NCI-H1930 (cell line): ENCODE measurements around the gene TRMT6.
A peak's percentile ranks its signal among the peaks of the same experiment; 100 is the strongest.

ENCODE experiments used
- DNase-seq, 2 experiments: peaks; one replicate each; lab custom pipeline; 2025; lab: John Stamatoyannopoulos, UW

TRMT6 gene, protein sequence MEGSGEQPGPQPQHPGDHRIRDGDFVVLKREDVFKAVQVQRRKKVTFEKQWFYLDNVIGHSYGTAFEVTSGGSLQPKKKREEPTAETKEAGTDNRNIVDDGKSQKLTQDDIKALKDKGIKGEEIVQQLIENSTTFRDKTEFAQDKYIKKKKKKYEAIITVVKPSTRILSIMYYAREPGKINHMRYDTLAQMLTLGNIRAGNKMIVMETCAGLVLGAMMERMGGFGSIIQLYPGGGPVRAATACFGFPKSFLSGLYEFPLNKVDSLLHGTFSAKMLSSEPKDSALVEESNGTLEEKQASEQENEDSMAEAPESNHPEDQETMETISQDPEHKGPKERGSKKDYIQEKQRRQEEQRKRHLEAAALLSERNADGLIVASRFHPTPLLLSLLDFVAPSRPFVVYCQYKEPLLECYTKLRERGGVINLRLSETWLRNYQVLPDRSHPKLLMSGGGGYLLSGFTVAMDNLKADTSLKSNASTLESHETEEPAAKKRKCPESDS

DNA sequence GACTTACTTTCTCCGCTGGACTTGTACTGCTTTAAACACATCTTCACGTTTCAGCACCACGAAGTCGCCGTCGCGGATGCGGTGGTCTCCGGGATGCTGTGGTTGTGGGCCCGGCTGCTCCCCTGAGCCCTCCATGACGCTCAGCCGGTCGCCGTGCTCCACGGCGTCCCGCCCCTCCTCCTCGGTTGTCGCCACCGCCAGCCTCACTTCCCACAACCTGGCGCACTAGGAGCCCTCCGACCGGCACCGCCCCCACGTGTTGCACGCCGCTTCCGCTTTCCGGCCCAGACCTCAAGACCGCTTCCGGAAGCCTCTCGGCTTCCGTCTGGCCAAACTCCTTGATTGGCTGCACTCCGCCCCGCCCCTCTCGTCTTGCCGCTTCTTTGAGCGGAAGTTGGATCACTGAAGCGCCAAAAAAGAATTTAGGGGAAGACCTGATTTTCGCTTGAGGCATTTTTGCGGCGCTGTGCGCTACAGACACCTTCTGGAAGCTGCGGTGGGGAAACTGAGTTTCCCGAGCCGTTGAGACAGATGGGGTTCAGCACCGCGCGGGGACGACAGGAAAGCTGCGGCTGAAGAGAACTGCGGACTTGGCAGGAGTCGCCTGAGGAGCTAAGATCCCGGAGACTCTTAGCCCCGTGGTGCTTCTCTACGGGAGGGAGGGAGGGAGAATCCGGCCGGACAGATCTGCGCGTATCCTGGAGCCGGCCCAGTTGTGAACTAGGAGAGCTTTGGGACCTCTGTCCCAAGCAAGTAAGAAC lies at the start of gene TRMT6, which contains the start of gene MCM8:
Gene TRMT6 (minus strand): TSS at position 263 of the 761 bp plus-strand sequence. CDS start 128 bp downstream, at position 135.
Gene MCM8 (plus strand): TSS at position 382 of the 761 bp plus-strand sequence. CDS start 1,364 bp downstream, outside the sequence.
- DNase-seq = peak; percentile 95

DNA sequence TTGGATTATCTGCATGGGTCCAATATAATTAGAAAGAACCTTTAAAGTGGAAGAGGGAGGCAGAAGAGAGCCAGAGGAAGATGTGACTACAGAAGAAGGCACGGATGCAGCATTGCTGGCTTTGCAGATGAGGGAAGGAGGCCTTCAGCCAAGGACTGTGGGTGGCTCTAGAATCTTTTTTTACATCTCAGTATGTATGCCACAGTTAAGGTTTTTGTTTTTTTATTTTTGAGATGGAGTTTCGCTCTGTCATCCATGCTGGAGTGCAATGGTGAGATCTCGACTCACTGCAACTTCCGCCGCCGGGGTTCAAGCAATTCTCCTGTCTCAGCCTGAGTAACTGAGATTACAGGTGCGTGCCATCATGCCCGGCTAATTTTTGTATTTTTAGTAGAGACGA lies 49.5 kb upstream of the TRMT6 start:
- DNase-seq = no peak

DNA sequence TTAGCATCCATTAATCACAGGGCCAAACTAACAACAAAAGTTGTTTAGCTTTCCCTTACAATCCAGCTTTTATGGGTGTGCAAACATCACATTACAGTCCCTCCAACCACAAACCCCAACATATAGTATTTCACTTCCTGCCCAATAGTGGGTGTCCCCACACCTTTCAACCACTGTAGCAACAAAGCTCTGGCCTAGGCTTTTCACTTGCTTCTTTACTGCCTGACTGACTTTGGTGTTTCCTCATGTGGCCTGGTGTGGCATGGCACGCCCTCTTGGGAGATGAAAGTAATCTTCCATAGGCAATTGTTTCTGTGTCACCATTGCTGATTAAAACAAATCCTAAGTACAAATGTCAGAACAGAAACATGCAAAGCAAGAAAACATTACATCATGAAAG lies 46.4 kb upstream of the TRMT6 start:
- no peak for DNase-seq

DNA sequence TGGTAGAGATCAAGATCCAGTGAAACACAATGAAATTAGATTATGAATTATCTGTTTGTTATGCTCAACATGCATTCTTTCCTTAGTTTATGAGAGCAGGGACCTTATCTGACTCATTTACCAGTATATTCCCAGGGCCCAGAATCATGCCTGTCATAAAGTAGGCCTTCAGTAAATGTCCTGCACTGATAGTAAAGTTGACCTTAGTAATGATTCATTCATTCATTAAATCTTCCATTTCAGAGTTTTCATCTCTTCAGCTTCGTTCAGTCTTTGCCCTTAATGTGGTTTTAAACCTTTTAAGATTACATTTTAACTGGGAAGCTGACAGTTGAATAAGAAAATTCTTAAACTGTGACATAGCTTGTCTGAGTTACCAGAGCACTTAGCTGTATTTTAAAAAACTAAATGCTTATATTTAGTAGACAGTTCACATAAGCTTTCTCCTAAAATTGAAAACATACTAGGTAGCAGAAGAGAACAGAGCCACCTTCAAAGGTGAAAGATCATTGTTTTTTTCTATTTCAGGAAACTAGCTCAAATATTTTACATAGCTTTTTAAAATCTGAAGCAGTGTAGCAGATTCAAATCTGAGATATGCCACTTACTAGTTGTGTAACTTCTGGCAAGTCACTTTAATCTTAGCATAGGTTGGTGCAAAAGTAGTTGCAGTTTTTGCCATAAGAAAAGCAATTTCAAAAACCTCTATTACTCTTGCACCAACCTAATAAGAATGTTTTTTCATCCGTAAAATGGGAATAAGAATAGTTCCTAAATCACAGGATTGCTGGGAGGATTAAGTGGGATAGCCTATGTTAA lies 41.5 kb upstream of the TRMT6 start:
- no peak for DNase-seq

DNA sequence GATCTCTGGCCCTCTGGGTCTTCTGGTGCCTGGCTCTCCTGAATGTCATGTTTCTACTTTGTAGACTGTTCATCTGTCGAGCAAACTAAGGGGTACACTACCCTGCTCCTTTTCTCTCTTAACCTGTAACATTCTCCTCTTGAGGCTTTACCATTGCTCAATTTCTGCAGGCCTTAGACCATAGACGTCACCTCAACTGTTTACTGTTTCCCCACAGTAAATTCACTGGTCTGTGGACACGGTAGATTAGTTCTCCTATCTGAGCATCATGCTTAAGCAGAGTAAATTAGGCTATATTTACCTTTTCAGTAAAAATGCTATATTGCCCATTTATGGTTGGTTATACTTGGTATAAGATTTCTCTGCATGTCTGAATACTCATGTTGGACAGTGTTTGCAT lies 40.6 kb upstream of the TRMT6 start:
- DNase-seq = no peak

DNA sequence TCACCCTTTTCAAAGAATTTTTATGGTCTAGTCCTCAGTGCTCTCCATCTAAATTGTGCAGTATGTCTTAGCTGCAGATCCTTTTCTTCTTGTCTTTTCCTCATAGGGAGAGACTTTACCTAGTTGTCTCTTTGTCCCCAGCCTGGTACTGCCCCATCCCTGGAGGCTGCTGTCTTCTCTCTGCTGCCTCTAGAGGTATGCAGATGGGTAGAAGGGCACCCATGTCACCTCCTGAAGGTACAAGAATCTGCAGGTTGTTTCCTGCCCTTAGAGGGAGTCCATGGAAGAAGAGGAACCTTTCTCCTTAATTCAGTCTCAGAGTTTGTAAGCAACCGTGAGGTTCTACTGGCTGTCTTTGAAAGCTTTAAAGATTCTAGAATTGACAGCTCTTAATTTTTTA lies 39.2 kb upstream of the TRMT6 start:
- DNase-seq = no peak

DNA sequence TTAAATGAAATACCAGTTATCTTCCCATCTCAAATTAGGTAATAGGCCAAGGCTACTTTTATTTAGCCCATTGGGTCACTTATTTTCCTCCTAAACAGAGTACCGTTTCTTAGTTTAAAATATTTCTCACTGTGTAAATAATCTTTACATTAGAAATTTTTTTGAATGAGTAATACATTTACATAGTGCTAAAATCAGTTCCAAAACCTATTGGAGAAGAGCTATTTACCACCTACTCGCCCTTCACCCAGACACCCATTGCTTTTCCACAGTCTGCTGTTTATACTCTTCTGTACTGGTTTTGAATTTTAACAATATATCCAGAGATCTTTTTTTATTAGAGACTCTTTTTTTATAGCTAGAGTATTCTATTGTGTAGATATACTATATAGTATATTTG lies 37.0 kb upstream of the TRMT6 start:
- DNase-seq = no peak

DNA sequence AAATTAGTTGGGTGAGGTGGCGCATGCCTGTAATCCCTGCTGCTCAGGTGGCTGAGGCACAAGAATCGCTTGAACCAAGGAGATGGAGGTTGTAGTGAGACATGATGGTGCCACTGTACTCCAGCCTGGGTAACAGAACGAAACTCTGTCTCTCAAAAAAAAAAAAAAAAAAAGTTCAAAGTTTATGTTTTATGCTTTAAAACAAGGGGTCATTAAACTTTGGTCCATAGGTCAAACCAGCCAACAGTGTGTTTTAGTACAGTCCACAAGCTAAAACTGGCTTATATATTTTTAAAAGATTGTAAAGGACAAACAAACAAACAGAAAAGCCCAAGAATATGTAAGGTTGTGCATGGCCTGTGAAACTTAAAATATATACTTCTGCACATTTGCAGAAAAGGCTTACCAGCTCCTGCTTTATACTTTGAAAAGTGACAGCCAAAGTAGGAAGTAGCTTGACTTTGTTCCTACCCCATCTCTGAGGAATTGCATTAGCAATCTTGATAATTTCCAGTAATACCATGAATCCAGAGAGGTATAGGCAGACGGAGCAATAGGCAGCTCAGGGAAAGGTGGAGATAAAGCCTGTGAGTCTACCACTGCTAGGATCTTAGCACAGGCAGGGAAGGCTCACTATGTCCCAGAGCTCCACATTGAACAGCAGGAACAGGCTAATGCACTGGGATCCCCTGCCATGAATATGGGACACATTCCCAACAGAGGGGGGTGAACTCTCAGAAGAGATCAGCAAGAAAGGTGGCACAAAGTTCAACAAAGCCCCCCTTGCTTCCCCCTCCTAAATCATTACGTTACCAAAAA lies 30.6 kb upstream of the TRMT6 start:
- DNase-seq = no peak

DNA sequence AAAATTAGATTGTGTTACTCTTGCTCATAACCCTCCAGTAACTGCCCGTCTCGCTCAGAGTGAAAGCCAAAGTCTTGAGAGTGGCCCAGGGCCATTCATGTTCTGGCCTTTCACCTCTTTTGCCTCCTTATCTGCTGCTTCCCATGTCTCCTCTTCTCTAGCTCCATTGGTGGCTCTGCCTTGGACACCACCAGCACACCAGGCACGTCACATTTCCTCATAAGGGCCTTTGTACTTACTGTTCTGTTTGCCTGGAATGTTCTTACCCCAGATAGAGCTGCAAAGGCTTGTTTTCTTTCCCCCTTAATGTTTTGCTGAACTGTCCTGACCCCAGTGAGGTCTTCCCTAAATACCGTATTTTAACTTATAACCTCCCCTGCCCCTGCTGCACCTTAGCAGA lies 29.5 kb upstream of the TRMT6 start:
- no peak for DNase-seq

DNA sequence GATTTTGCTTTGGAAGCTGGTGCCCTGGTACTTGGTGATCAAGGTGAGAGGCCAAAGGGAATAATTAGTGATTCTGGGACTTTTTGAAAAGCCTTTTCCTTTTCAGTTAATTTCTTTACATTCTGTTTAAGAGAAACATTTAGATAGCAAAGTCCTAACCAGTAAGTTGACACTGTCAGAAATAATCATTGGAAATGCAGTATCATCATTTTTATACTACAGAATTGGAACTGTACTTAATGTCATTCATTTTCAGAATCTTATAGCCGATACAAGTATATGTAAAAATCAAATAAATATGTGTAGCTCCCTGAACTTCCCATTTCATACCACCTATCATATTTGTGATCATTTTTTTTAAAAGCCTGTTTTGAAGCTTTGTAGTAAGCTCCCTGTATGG lies 27.6 kb upstream of the TRMT6 start:
- no peak for DNase-seq

DNA sequence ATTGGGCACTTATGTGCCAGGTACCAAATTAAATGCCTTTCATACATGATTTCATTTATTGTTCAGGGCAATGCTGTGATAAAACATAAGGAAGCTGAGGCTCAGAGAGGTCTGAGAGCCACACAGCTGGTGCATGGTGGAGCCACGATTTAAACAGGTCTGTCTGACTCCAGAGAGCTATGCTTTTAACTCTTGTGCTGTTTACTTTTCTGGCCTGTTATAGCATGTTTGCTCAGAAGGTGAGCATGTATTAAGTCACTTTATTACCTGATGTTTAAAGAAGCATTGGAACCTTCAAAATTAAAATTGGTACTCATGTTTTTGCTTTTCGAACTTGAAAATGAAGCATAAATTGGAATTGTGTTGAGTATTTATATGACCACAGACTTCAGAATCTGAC lies 26.9 kb upstream of the TRMT6 start:
- DNase-seq = no peak

DNA sequence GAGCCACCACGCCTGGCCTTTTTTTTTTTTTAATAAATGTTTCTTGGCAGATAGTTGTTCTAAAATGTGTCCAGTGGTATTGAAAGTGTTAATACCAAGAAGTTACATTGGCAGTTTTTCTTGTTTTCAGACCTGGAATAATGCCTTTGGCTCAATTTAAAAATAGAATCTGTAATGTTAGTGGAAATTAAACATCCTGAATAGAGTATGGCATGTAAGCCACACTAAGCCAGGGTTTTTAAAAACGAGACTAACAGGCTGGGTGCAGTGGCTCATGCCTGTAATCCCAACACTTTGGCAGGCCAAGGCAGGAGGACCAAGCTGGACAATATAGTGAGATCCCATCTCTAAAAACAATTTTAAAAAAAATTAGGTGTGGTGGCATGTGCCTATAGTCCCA lies 25.4 kb upstream of the TRMT6 start:
- no peak for DNase-seq

DNA sequence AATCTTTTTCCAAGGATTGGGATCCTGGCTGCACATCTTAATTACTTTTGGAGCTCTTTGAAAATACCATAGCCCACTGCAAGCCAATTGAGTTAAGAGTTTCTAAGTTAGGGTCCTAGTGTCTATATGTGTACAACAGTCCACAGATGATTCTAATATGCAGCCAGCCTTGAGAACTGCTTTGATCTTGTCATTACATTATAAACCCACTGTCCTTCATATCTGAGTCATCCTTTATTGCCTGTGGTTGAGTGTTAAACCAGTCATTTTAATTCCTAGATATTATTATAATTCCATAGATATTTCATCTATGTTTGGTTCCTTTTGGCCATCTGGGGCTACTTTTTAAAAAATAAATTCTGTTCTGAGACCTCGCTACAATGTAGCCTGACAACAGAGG lies 24.2 kb upstream of the TRMT6 start:
- DNase-seq = no peak

DNA sequence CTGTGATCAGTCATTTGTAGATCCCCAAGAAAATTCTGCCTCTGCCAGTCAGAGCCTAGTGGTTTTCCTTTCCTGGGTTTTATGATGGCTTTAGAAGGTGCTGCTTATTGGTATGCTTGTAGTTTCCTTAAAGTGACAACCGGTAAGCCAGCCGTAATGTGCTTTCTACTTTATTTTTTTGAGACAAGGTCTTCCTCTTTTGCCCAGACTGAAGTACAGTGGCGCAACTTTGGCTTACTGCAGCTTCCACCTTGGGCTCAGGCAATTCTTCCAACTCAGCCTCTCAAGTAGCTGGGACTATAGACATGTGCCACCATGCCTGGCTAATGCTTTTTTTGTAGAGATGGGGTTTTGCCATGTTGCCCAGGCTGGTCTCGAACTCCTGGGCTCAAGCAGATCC lies 23.6 kb upstream of the TRMT6 start:
- no peak for DNase-seq

DNA sequence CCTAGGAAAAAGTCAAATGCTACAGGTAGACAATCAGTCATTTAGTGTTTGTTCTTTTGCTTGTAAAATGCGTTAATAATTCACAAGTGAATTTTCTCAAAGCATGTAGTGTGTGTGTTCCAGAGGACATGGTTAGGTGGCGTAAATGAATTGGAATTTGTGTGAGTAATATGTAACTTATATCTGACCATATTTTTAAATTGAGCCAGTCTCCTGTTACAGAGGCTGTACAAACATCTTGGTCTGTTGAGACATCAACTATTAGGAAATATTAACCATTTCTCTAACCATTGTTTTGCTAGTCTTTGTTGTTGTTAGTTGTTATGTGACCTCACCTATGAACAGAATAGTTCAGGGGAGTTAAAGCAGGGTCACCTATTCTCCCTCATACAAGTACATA lies 22.8 kb upstream of the TRMT6 start:
- no peak for DNase-seq

DNA sequence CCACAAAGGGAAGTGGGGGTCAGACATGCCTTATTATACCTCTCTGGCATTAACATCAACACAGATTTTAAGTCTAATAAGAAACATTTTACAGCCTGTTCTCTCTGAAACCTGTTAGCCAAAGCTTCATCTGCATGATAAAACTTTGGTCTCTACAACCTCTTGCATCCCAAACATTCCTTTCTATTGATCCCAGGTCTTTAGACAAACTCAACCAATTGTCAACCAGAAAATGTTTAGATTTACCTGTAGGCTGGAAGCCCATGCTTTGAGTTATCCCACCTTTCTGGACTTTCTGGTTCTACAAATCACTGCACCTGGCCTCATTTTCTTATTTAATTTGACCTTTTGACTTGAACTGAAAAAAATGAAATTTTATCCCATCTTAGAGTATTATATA lies 20.9 kb upstream of the TRMT6 start:
- DNase-seq = no peak

DNA sequence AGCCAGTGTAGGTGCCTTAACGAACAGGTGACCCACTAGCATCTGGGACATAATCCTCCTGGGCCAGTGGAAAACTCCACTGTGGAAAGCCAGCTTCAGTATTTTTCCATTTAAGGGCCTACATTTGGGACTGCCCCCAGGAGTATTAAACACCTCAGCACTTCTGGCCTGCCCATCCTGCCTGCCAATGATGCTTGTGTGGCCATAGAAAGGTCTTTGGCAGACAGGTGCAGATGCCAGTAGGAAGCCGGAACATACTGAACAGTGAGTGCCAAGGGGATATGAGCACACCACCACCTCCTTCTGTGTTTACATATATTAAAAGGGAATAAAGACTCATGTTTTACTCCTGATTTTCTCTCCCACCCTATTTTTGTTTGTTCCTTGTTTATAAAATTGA lies 20.0 kb upstream of the TRMT6 start:
- no peak for DNase-seq

DNA sequence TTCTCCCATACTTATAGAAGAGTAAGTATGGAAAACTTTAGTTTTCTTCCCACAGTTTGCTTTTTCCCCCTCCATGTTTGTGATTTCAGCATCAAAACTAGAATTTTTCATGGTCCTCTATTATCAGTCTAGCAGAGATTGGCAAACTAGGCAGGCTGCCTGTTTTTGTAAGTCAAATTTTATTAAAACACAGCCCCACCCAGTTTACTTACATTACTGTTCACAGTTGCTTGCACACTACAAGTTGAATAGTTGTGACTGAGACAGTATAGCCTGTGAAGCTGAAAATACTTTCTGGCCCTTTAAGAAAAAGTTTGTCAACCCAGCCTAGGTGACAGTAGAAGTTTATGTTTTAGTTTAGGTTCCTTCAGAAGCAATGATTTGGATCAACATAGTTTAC lies 19.6 kb upstream of the TRMT6 start:
- DNase-seq = no peak

DNA sequence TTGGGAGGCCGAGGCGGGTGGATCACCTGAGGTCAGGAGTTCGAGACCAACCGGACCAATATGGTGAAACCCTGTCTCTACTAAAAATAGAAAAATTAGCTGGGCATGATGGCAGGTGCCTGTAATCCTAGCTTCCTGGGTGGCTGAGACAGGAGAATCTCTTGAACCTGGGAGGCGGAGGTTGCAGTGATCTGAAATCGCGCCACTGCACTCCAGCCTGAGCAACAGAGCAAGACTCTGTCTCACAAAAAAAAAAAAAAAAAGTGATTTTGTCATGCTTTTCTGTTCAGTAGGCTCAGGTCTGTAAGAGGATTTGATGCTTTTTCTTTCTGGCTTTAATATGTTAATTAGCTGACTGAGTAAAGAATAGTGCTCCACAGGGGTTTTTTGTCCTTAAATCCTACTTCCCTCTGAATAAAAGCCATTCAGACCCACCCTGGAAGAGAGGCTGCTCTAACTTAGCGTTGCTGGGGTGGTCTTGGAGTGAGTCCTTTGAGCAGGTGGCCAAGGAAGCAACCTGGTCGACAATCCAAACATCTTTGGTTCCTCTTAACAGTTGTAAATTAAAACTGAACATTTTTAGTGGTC lies 19.1 kb upstream of the TRMT6 start:
- no peak for DNase-seq

DNA sequence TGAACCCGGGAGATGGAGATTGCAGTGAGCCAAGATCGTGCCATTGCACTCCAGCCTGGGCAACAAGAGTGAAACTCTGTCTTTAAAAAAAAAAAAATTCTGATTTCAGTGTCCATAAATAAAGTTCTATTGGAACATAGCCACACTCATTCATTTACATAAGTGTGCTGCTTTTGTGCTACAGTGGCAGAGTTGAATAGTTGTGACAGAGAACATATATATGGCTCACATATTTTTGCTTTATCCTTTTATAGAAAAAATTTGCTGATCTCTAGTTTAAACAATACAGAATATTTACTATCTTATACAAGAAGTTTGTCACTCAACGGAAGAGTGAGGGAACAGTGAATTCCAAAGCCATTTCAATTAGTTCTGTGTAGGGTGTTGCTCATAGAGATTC lies 18.1 kb upstream of the TRMT6 start:
- DNase-seq = no peak

DNA sequence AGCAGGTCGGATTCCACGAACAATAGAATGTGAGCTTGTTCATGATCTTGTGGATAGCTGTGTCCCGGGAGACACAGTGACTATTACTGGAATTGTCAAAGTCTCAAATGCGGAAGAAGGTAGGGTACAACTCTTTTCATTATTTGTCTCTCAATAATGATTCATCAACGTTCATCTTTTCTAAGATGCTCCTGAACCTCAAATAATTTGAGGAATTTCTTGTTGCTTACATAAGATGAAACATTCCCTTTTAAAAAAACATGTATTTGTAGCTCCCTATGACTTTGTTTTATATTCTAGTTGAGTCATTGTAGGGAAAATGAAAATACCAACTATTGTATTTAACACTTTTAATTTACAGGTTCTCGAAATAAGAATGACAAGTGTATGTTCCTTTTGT lies 17.1 kb upstream of the TRMT6 start:
- no peak for DNase-seq
